ENCODE results near the gene LCP1.
A peak's percentile ranks its signal among the peaks of the same experiment; 100 is the strongest.

LCP1 gene

GRCh38 chr13:46158983-46159382, 23.0 kb downstream of the LCP1 start:
- DNase-seq (ENCODE audit: low spot score), result no peak

- no peak for DNase-seq (ENCODE audit: low spot score)
Observed at GRCh38 chr13:46158222-46158621, 23.8 kb downstream of the LCP1 start.

GRCh38 chr13:46154136-46154801, 27.7 kb downstream of the LCP1 start:
- DNase-seq (ENCODE audit: low spot score), result no peak

GRCh38 chr13:46152627-46153328, 29.2 kb downstream of the LCP1 start:
- no peak for DNase-seq (ENCODE audit: low spot score)

GRCh38 chr13:46150134-46150693, 31.8 kb downstream of the LCP1 start:
- no peak for DNase-seq (ENCODE audit: low spot score)

- no peak for DNase-seq (ENCODE audit: low spot score)
Observed at GRCh38 chr13:46149272-46150133, 32.5 kb downstream of the LCP1 start.

- DNase-seq (ENCODE audit: low spot score), result peak; percentile 40
Observed at GRCh38 chr13:46146898-46147297, 35.1 kb downstream of the LCP1 start.

- no peak for DNase-seq (ENCODE audit: low spot score)
Observed at GRCh38 chr13:46145950-46146349, 36.0 kb downstream of the LCP1 start.

GRCh38 chr13:46145135-46145534, 36.8 kb downstream of the LCP1 start:
- DNase-seq (ENCODE audit: low spot score), result no peak

- DNase-seq (ENCODE audit: low spot score), result no peak
Observed at GRCh38 chr13:46143184-46143701, 38.7 kb downstream of the LCP1 start.

GRCh38 chr13:46142776-46143175, 39.2 kb downstream of the LCP1 start:
- DNase-seq (ENCODE audit: low spot score), result no peak

GRCh38 chr13:46140044-46140443, 41.9 kb downstream of the LCP1 start:
- no peak for DNase-seq (ENCODE audit: low spot score)

GRCh38 chr13:46137627-46138317, 44.2 kb downstream of the LCP1 start:
- no peak for DNase-seq (ENCODE audit: low spot score)

- no peak for DNase-seq (ENCODE audit: low spot score)
Observed at GRCh38 chr13:46136688-46137087, 45.3 kb downstream of the LCP1 start.

- DNase-seq (ENCODE audit: low spot score), result no peak
Observed at GRCh38 chr13:46134961-46135522, 46.9 kb downstream of the LCP1 start.

GRCh38 chr13:46134494-46134893, 47.5 kb downstream of the LCP1 start:
- DNase-seq (ENCODE audit: low spot score), result no peak

GRCh38 chr13:46132109-46132508, 49.9 kb downstream of the LCP1 start:
- no peak for DNase-seq (ENCODE audit: low spot score)

- no peak for DNase-seq (ENCODE audit: low spot score)
Observed at GRCh38 chr13:46131705-46132104, 50.3 kb downstream of the LCP1 start.

GRCh38 chr13:46129955-46130618, 51.9 kb downstream of the LCP1 start:
- no peak for DNase-seq (ENCODE audit: low spot score)

GRCh38 chr13:46129124-46129523, 52.9 kb downstream of the LCP1 start:
- no peak for DNase-seq (ENCODE audit: low spot score)
